Activated naive CD4-positive, alpha-beta T cell treated with anti-CD3 and anti-CD28 coated beads, Interleukin-2, amount 50 U/mL, for 16 hours (primary cell): ENCODE measurements around the gene UVRAG.

Experiments used
- DNase-seq: peaks from one replicate; pipeline ENCODE4 v3.0.0-alpha.2; 2020

UVRAG gene

GRCh38 chr11:76184551-76184993 is 369.6 kb downstream of the UVRAG start:
- no peak for DNase-seq

- DNase-seq = no peak
Measured at GRCh38 chr11:76185511-76185910, 370.5 kb downstream of the UVRAG start.

- no peak for DNase-seq
Measured at GRCh38 chr11:76185931-76186401, 371.0 kb downstream of the UVRAG start.

GRCh38 chr11:76186776-76187279 is 371.8 kb downstream of the UVRAG start:
- no peak for DNase-seq

GRCh38 chr11:76188873-76189272 is 373.9 kb downstream of the UVRAG start:
- DNase-seq = no peak

- no peak for DNase-seq
Measured at GRCh38 chr11:76189682-76190081, 374.7 kb downstream of the UVRAG start.

- DNase-seq = no peak
Measured at GRCh38 chr11:76190376-76190775, 375.4 kb downstream of the UVRAG start.
